IMR-90 (cell line): ENCODE data around the gene NUMA1. TPM values are rescaled to one million over a fixed set of nuclear protein-coding genes. Genes with fewer than 3 reads are reported as not detected.

Experiments
- ATAC-seq: fragments of 200-7000 bp; cut with Tn5 transposase; 2 replicates; pipeline ENCODE4 v1.9.1; 2020; ENCODE audit warnings: low read depth, mild to moderate bottlenecking, moderate library complexity
- BruUV-seq: library from RNA; stranded (reverse); fragments of 400-500 nt; replicated peaks from 2 replicates; lab custom pipeline; 2021; lab: Mats Ljungman, UMichigan
- CTCF ChIA-PET: fragments of 300-600 bp; formaldehyde crosslinking; extraction: SDS; loops from one replicate; lab custom pipeline; 2021; ENCODE audit warnings: antibody characterized with exemption; lab: Yijun Ruan, JAX
- POLR2A ChIA-PET: fragments of 300-600 bp; sonication (Branson Sonifier 250); formaldehyde crosslinking; loops from one replicate; lab custom pipeline; 2022; ENCODE audit warnings: antibody characterized with exemption; ENCODE audit not compliant: unreplicated experiment; lab: Charles Lee
- DNase-seq: peaks from one replicate; pipeline ENCODE4 v3.0.0; 2013
- H2AFZ ChIP-seq: replicated peaks from 2 replicates; pipeline ENCODE3; 2013; ENCODE audit warnings: low read length, mild to moderate bottlenecking; ENCODE audit not compliant: poor library complexity
- H2AK5ac ChIP-seq: 2 replicates; pipeline ENCODE4 v1.6.1; 2013; ENCODE audit warnings: low read depth, low read length, inconsistent platforms
- H2AK9ac ChIP-seq: replicated peaks from 2 replicates; pipeline ENCODE3; 2013; ENCODE audit warnings: mild to moderate bottlenecking, low read depth, low read length, moderate library complexity; ENCODE audit not compliant: poor library complexity
- H2BK120ac ChIP-seq: 2 replicates; pipeline ENCODE4 v1.6.1; 2013; ENCODE audit warnings: low read depth, low read length, inconsistent platforms
- H2BK15ac ChIP-seq: 3 replicates; pipeline ENCODE4 v1.6.1; 2013; ENCODE audit warnings: low read depth, low read length, inconsistent platforms
- H2BK20ac ChIP-seq: 2 replicates; pipeline ENCODE4 v1.6.1; 2013; ENCODE audit warnings: low read depth, mild to moderate bottlenecking, inconsistent platforms, low read length, moderate library complexity
- H2BK5ac ChIP-seq: 2 replicates; pipeline ENCODE4 v1.6.1; 2013; ENCODE audit warnings: mild to moderate bottlenecking, low read depth, low read length, inconsistent platforms; ENCODE audit not compliant: poor library complexity, severe bottlenecking
- H3K14ac ChIP-seq: replicated peaks from 2 replicates; pipeline ENCODE4 v1.6.1; 2013; ENCODE audit warnings: low read depth, low read length, inconsistent platforms
- H3K18ac ChIP-seq: 2 replicates; pipeline ENCODE4 v1.6.1; 2013; ENCODE audit warnings: low read depth, low read length, control low read depth
- H3K23ac ChIP-seq: 2 replicates; pipeline ENCODE4 v1.6.1; 2013; ENCODE audit warnings: low read depth, low read length, inconsistent platforms
- H3K27ac ChIP-seq: 2 replicates; pipeline ENCODE4 v1.5.1; 2013; ENCODE audit warnings: mild to moderate bottlenecking, control low read depth, low read length; ENCODE audit not compliant: insufficient read depth
- H3K27me3 ChIP-seq: 2 replicates; pipeline ENCODE4 v1.6.1; 2013; ENCODE audit warnings: low read length; ENCODE audit not compliant: control insufficient read depth, insufficient read depth
- H3K36me3 ChIP-seq: 2 replicates; pipeline ENCODE4 v1.6.1; 2013; ENCODE audit warnings: low read length, mixed read lengths; ENCODE audit not compliant: control insufficient read depth, insufficient read depth
- H3K4ac ChIP-seq: 2 replicates; pipeline ENCODE4 v1.6.1; 2013; ENCODE audit warnings: low read depth, low read length, inconsistent platforms
- H3K4me1 ChIP-seq: 2 replicates; pipeline ENCODE4 v1.6.1; 2013; ENCODE audit warnings: low read length, mixed read lengths; ENCODE audit not compliant: control insufficient read depth, insufficient read depth
- H3K4me2 ChIP-seq: 2 replicates; pipeline ENCODE4 v1.6.1; 2013; ENCODE audit warnings: low read depth, mild to moderate bottlenecking, control low read depth, low read length, moderate library complexity
- H3K4me3 ChIP-seq: 2 replicates; pipeline ENCODE4 v1.5.1; 2013; ENCODE audit warnings: low read depth, mild to moderate bottlenecking, control low read depth, low read length, moderate library complexity; ENCODE audit not compliant: insufficient read depth
- H3K56ac ChIP-seq: 2 replicates; pipeline ENCODE4 v1.6.1; 2013; ENCODE audit warnings: low read length, inconsistent platforms; ENCODE audit not compliant: insufficient read depth; ENCODE audit errors: extremely low read depth
- H3K79me1 ChIP-seq, 2 experiments: 2 replicates each; pipeline ENCODE4 v1.6.1; 2013; ENCODE audit warnings: low read length in 2 of 2, inconsistent platforms in 1 of 2, low read depth in 1 of 2
- H3K9ac ChIP-seq: 2 replicates; pipeline ENCODE4 v1.6.1; 2013; ENCODE audit warnings: low read depth, low read length, control low read depth
- H3K9me1 ChIP-seq: 2 replicates; pipeline ENCODE4 v1.6.1; 2013; ENCODE audit warnings: low read length, inconsistent platforms; ENCODE audit not compliant: insufficient read depth
- H3K9me3 ChIP-seq: 2 replicates; pipeline ENCODE4 v1.6.1; 2013; ENCODE audit warnings: low read length; ENCODE audit not compliant: control insufficient read depth, insufficient read depth
- H4K20me1 ChIP-seq: 2 replicates; pipeline ENCODE4 v1.6.1; 2013; ENCODE audit warnings: low read length, inconsistent platforms; ENCODE audit not compliant: insufficient read depth
- H4K5ac ChIP-seq: 2 replicates; pipeline ENCODE4 v1.6.1; 2013; ENCODE audit warnings: mild to moderate bottlenecking, low read depth, low read length, control low read depth
- H4K8ac ChIP-seq, 2 experiments: 2 replicates each; pipeline ENCODE4 v1.6.1; 2013; ENCODE audit warnings: low read depth in 2 of 2, low read length in 2 of 2, control low read depth in 1 of 2, inconsistent platforms in 1 of 2
- H4K91ac ChIP-seq: 2 replicates; pipeline ENCODE4 v1.6.1; 2013; ENCODE audit warnings: low read depth, low read length, inconsistent platforms; ENCODE audit not compliant: insufficient read depth
- BHLHE40 ChIP-seq: fragments of 150-350 bp; IDR thresholded peaks from 2 replicates; pipeline ENCODE4 v1.6.1; 2016; ENCODE audit warnings: mild to moderate bottlenecking, low read depth, low read length
- CEBPB ChIP-seq: IDR thresholded peaks from 2 replicates; pipeline ENCODE4 v1.6.1; 2012; ENCODE audit warnings: low read depth, low read length, improper control_type of control experiment
- CHD1 ChIP-seq: IDR thresholded peaks from 2 replicates; pipeline ENCODE4 v1.6.1; 2012; ENCODE audit warnings: low read depth, low read length, improper control_type of control experiment
- FOS ChIP-seq: fragments of 150-350 bp; IDR thresholded peaks from 2 replicates; pipeline ENCODE4 v1.6.1; 2016; ENCODE audit warnings: low read depth, low read length
- MAZ ChIP-seq: IDR thresholded peaks from 2 replicates; pipeline ENCODE4 v1.6.1; 2012; ENCODE audit warnings: low read depth, mild to moderate bottlenecking, low read length, improper control_type of control experiment, moderate library complexity, borderline replicate concordance
- POLR2A ChIP-seq: IDR thresholded peaks from 2 replicates; pipeline ENCODE4 v1.6.1; 2012; ENCODE audit warnings: mild to moderate bottlenecking, low read depth, low read length
- RCOR1 ChIP-seq: IDR thresholded peaks from 2 replicates; pipeline ENCODE4 v1.6.1; 2012; ENCODE audit warnings: mild to moderate bottlenecking, low read length, improper control_type of control experiment; ENCODE audit not compliant: insufficient replicate concordance
- RFX5 ChIP-seq: IDR thresholded peaks from 2 replicates; pipeline ENCODE4 v1.8.0; 2012; ENCODE audit warnings: low read depth, mild to moderate bottlenecking, low read length, moderate library complexity
- USF2 ChIP-seq: fragments of 150-350 bp; IDR thresholded peaks from 2 replicates; pipeline ENCODE4 v1.6.1; 2017; ENCODE audit warnings: mild to moderate bottlenecking, antibody characterized with exemption, low read length, low read depth
- WGBS, 2 experiments: methylation state at CpG; one replicate each; pipeline versions ENCODE4 v1.1.5 to v1.1.7; 2013; ENCODE audit warnings: missing lambda C conversion rate in 2 of 2; ENCODE audit not compliant: insufficient read length in 1 of 2; ENCODE audit errors: extremely low coverage in 2 of 2; 5-methylcytosine and 5-hydroxymethylcytosine counted together
- dilution Hi-C: fragments of 300-500 bp; cut with HindIII; formaldehyde crosslinking; loops from one replicate; pipeline ENCODE4 v1.14.3; 2018; ENCODE audit warnings: low sequenced_read_pairs; ENCODE audit not compliant: unreplicated experiment
- in situ Hi-C: fragments of 300-500 bp; cut with MboI; formaldehyde crosslinking; loops from 3 replicates; pipeline ENCODE4 v1.14.3; 2019; ENCODE audit warnings: low sequenced_read_pairs, inconsistent platforms, mixed read lengths
- intact Hi-C: fragments of 100-400 bp; cut with micrococcal nuclease; formaldehyde crosslinking; loops from 2 replicates; pipeline ENCODE4 v1.10.0; 2022
- polyA plus RNA-seq, 3 experiments: library from polyadenylated mRNA; depleted of rRNA; stranded (reverse); fragments of >200 nt; gene quantifications; 2 replicates each; pipeline ENCODE4 v1.2.3, GENCODE V29; 2012; ENCODE audit warnings: low replicate concordance in 1 of 3
- total RNA-seq: library from RNA; depleted of rRNA; stranded (reverse); fragments of >200 nt; gene quantifications from 2 replicates; pipeline ENCODE4 v1.2.3, GENCODE V29; 2012
- TF ChIP-seq, protein P1 (sequence below): conservative IDR thresholded peaks from 2 replicates; pipeline ENCODE4 v1.5.1; 2012; ENCODE audit warnings: mild to moderate bottlenecking, low read depth, low read length, improper control_type of control experiment
- TF ChIP-seq, protein P2 (sequence below): fragments of 150-350 bp; IDR thresholded peaks from 2 replicates; pipeline ENCODE4 v1.6.1; 2016; ENCODE audit warnings: low read depth, mild to moderate bottlenecking, low read length, moderate library complexity, borderline replicate concordance

Gene NUMA1
- total and polyA plus RNA-seq, 2 of the 4 experiments (the other 2 are of a cell fraction): 61.7 to 97.0 TPM

DNA sequence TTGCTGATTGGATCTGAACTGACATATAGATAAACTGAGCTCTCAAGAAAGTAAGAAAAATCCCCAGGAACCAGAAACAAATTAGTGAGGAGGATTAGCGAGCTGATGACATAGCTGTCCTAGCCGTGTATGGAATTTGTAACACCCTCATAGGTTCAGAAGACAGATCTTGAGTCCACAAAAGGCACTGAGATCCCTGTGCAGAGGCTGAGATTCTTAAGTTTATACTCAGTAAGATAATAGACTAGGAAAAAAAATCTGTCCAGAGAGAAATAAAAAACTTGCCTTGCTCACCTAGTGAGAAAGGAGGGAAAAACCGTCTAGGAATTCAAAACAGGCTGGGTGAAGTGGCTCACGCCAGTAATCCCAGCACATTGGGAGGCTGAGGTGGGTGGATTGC is 4.6 kb downstream of the NUMA1 start:
- peak overlapping the region in 1 of 2 experiments; percentile 46; a peak in 1 of 4 replicates for H4K8ac ChIP-seq
- ATAC-seq (no peak), DNase-seq (no peak)
- in situ Hi-C loops (loop anchor here (5.0 kb wide), 1 partner anchor 38 kb away; no protein-coding TSS in a partner anchor), dilution Hi-C loops (no loop called here), intact Hi-C loops (no loop called here)
- H2AK9ac ChIP-seq: no peak overlapping the region
- H3K9me3 ChIP-seq: no peaks in the 10 kb centered on the region
- H2BK120ac ChIP-seq: no peak overlapping the region
- H4K20me1 ChIP-seq: peaks cover 7% of the 10 kb centered on the region; the same call in 1 of the 2 replicates
- H3K36me3 ChIP-seq: no peaks in the 10 kb centered on the region
- no peak overlapping the region for H2BK20ac ChIP-seq
- no peak overlapping the region; the same call in 1 of the 2 replicates for H3K23ac ChIP-seq
- no peak overlapping the region for H4K91ac ChIP-seq
- H2AK5ac ChIP-seq: no peak overlapping the region
- CTCF ChIA-PET: interaction anchor here (1.2 kb wide), 1 partner anchor 50 kb away, joined by 3 read pairs; no protein-coding TSS in a partner anchor
- 0 out of 2 replicates have a peak overlapping the region, but pooled peaks have one; percentile 31 for H3K4ac ChIP-seq
- peaks cover 10% of the 10 kb centered on the region for H3K4me1 ChIP-seq
- H3K4me3 ChIP-seq: no peak overlapping the region
- BruUV-seq: no TSS peak
- H2BK15ac ChIP-seq: no peak overlapping the region
- H3K18ac ChIP-seq: no peak overlapping the region
- peaks cover 9% of the 10 kb centered on the region for H3K9me1 ChIP-seq
- H3K9ac ChIP-seq: no peak overlapping the region
- H4K5ac ChIP-seq: no peak overlapping the region
- POLR2A ChIA-PET: interaction anchor here (1.1 kb wide), 1 partner anchor 34 kb away, joined by 3 read pairs; no protein-coding TSS in a partner anchor
- peaks cover 26 to 57% of the 10 kb centered on the region in 2 experiments for H3K79me1 ChIP-seq
- no peak overlapping the region for H3K27ac ChIP-seq
- no peak overlapping the region for H3K4me2 ChIP-seq
- no peak overlapping the region for H3K56ac ChIP-seq
- no peak overlapping the region for H2BK5ac ChIP-seq
- TF ChIP-seq MAZ (no peak), CEBPB (no peak), CHD1 (no peak), POLR2A (no peak), USF2 (no peak), RCOR1 (no peak), BHLHE40 (no peak), FOS (no peak), RFX5 (no peak)
- TF ChIP-seq, protein P1, sequence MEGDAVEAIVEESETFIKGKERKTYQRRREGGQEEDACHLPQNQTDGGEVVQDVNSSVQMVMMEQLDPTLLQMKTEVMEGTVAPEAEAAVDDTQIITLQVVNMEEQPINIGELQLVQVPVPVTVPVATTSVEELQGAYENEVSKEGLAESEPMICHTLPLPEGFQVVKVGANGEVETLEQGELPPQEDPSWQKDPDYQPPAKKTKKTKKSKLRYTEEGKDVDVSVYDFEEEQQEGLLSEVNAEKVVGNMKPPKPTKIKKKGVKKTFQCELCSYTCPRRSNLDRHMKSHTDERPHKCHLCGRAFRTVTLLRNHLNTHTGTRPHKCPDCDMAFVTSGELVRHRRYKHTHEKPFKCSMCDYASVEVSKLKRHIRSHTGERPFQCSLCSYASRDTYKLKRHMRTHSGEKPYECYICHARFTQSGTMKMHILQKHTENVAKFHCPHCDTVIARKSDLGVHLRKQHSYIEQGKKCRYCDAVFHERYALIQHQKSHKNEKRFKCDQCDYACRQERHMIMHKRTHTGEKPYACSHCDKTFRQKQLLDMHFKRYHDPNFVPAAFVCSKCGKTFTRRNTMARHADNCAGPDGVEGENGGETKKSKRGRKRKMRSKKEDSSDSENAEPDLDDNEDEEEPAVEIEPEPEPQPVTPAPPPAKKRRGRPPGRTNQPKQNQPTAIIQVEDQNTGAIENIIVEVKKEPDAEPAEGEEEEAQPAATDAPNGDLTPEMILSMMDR: no peak
- TF ChIP-seq, protein P2, sequence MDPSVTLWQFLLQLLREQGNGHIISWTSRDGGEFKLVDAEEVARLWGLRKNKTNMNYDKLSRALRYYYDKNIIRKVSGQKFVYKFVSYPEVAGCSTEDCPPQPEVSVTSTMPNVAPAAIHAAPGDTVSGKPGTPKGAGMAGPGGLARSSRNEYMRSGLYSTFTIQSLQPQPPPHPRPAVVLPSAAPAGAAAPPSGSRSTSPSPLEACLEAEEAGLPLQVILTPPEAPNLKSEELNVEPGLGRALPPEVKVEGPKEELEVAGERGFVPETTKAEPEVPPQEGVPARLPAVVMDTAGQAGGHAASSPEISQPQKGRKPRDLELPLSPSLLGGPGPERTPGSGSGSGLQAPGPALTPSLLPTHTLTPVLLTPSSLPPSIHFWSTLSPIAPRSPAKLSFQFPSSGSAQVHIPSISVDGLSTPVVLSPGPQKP: no peak
- H2AFZ ChIP-seq: no peak overlapping the region
- H3K27me3 ChIP-seq: no peaks in the 10 kb centered on the region
- 0 out of 2 replicates have a peak overlapping the region, but pooled peaks have one; percentile 43 for H3K14ac ChIP-seq
- WGBS, 2 experiments: 100% methylated on average over 2 of the region's 4 CpGs; no CpG with 5 or more reads in 1 of the 2 experiments
